Astrocyte (in vitro differentiated cells and primary cell): ENCODE results near the gene FOXN4. TPM values are rescaled to one million over a fixed set of nuclear protein-coding genes. Genes with fewer than 3 reads are reported as not detected.

Experiments used
- DNase-seq: peaks from one replicate; pipeline ENCODE4 v3.0.0-alpha.2; 2010; ENCODE audit warnings: low read depth
- FAIRE-seq: peaks from 2 replicates; lab custom pipeline; 2011; peaks lifted over from hg19 to GRCh38; lab: Jason Lieb, UNC
- H2AFZ ChIP-seq: 2 replicates; pipeline ENCODE4 v1.6.0; 2012; ENCODE audit warnings: low read depth, low read length, inconsistent platforms
- H3K27ac ChIP-seq: 2 replicates; pipeline ENCODE4 v1.5.1; 2011; ENCODE audit warnings: low read depth, low read length, inconsistent platforms
- H3K27me3 ChIP-seq: 2 replicates; pipeline ENCODE4 v1.6.0; 2011; ENCODE audit warnings: low read length, inconsistent platforms; ENCODE audit not compliant: insufficient read depth
- H3K36me3 ChIP-seq: 2 replicates; pipeline ENCODE4 v1.5.1; 2011; ENCODE audit warnings: low read length, inconsistent platforms; ENCODE audit not compliant: insufficient read depth
- H3K4me1 ChIP-seq: 2 replicates; pipeline ENCODE4 v1.5.1; 2011; ENCODE audit warnings: low read length, inconsistent platforms; ENCODE audit not compliant: insufficient read depth
- H3K4me2 ChIP-seq: 2 replicates; pipeline ENCODE4 v1.6.0; 2012; ENCODE audit warnings: low read length, inconsistent platforms
- H3K4me3 ChIP-seq: 2 replicates; pipeline ENCODE4 v1.5.1; 2011; ENCODE audit warnings: low read depth, mild to moderate bottlenecking, low read length, inconsistent platforms; ENCODE audit not compliant: insufficient read depth
- H3K79me2 ChIP-seq: 2 replicates; pipeline ENCODE4 v1.6.0; 2012; ENCODE audit warnings: mild to moderate bottlenecking, low read length, inconsistent platforms; ENCODE audit not compliant: insufficient read depth
- H3K9ac ChIP-seq: 2 replicates; pipeline ENCODE4 v1.6.0; 2012; ENCODE audit warnings: mild to moderate bottlenecking, low read length, inconsistent platforms
- H3K9me3 ChIP-seq: 2 replicates; pipeline ENCODE4 v1.5.1; 2012; ENCODE audit warnings: low read depth, mild to moderate bottlenecking, low read length, inconsistent platforms; ENCODE audit not compliant: insufficient read depth
- H4K20me1 ChIP-seq: 2 replicates; pipeline ENCODE4 v1.6.0; 2012; ENCODE audit warnings: low read length, inconsistent platforms; ENCODE audit not compliant: insufficient read depth
- H3K27ac Mint-ChIP-seq: one replicate; pipeline ENCODE4 v1.8.0; 2021; ENCODE audit warnings: mild to moderate bottlenecking, mixed read lengths; ENCODE audit not compliant: unreplicated experiment
- H3K27me3 Mint-ChIP-seq: one replicate; pipeline ENCODE4 v1.8.0; 2021; ENCODE audit warnings: low read depth, mixed read lengths; ENCODE audit not compliant: unreplicated experiment
- H3K36me3 Mint-ChIP-seq: one replicate; pipeline ENCODE4 v1.8.0; 2021; ENCODE audit warnings: low read depth, mixed read lengths; ENCODE audit not compliant: unreplicated experiment
- H3K4me1 Mint-ChIP-seq: one replicate; pipeline ENCODE4 v1.8.0; 2021; ENCODE audit warnings: low read depth, mixed read lengths; ENCODE audit not compliant: unreplicated experiment
- H3K4me3 Mint-ChIP-seq: one replicate; pipeline ENCODE4 v1.8.0; 2021; ENCODE audit warnings: mild to moderate bottlenecking, moderate library complexity, mixed read lengths; ENCODE audit not compliant: unreplicated experiment
- H3K9me3 Mint-ChIP-seq: one replicate; pipeline ENCODE4 v1.8.0; 2021; ENCODE audit warnings: mild to moderate bottlenecking, mixed read lengths; ENCODE audit not compliant: unreplicated experiment
- EZH2 ChIP-seq: IDR thresholded peaks from 2 replicates; pipeline ENCODE4 v1.6.1; 2012; ENCODE audit warnings: mild to moderate bottlenecking, low read length, inconsistent platforms; ENCODE audit not compliant: insufficient read depth
- total RNA-seq: library from RNA; stranded (reverse); gene quantifications from 2 replicates; pipeline ENCODE4 v1.2.1, GENCODE V29; 2021
- TF ChIP-seq, protein P1 (sequence below): IDR thresholded peaks from 2 replicates; pipeline ENCODE4 v1.5.1; 2011; ENCODE audit warnings: low read depth, mild to moderate bottlenecking, inconsistent platforms, low read length, moderate library complexity; ENCODE audit not compliant: insufficient read depth

Gene FOXN4
- total RNA-seq, 1 donor from 2014 or later, result not detected

- TF ChIP-seq EZH2, result no peak
- TF ChIP-seq, protein P1, sequence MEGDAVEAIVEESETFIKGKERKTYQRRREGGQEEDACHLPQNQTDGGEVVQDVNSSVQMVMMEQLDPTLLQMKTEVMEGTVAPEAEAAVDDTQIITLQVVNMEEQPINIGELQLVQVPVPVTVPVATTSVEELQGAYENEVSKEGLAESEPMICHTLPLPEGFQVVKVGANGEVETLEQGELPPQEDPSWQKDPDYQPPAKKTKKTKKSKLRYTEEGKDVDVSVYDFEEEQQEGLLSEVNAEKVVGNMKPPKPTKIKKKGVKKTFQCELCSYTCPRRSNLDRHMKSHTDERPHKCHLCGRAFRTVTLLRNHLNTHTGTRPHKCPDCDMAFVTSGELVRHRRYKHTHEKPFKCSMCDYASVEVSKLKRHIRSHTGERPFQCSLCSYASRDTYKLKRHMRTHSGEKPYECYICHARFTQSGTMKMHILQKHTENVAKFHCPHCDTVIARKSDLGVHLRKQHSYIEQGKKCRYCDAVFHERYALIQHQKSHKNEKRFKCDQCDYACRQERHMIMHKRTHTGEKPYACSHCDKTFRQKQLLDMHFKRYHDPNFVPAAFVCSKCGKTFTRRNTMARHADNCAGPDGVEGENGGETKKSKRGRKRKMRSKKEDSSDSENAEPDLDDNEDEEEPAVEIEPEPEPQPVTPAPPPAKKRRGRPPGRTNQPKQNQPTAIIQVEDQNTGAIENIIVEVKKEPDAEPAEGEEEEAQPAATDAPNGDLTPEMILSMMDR, result no peak
- Histone ChIP-seq H3K79me2 (no peaks in the 10 kb centered on the region), H4K20me1 (no peaks in the 10 kb centered on the region), H3K27ac (no peak overlapping the region), H3K9ac (no peak overlapping the region), H3K27me3 (no peaks in the 10 kb centered on the region), H3K4me1 (no peaks in the 10 kb centered on the region), H3K4me3 (no peak overlapping the region), H2AFZ (no peak overlapping the region), H3K4me2 (no peak overlapping the region), H3K36me3 (no peaks in the 10 kb centered on the region), H3K9me3 (no peaks in the 10 kb centered on the region)
- Mint-ChIP-seq H3K36me3 (no peaks in the 10 kb centered on the region), H3K27ac (no peak overlapping the region), H3K27me3 (peaks cover 12% of the 10 kb centered on the region), H3K9me3 (no peaks in the 10 kb centered on the region), H3K4me3 (no peak overlapping the region), H3K4me1 (no peaks in the 10 kb centered on the region)
- FAIRE-seq (no peak), DNase-seq (no peak)
Observed at GRCh38 chr12:109232731-109233130, 76.4 kb downstream of the FOXN4 start.

- Histone ChIP-seq H3K4me1 (no peaks in the 10 kb centered on the region), H3K79me2 (no peaks in the 10 kb centered on the region), H3K9me3 (no peaks in the 10 kb centered on the region), H3K9ac (no peak overlapping the region), H3K36me3 (no peaks in the 10 kb centered on the region), H3K4me2 (no peak overlapping the region), H3K4me3 (no peak overlapping the region), H3K27ac (no peak overlapping the region), H3K27me3 (no peaks in the 10 kb centered on the region), H4K20me1 (no peaks in the 10 kb centered on the region), H2AFZ (no peak overlapping the region)
- Mint-ChIP-seq H3K27ac (no peak overlapping the region), H3K4me1 (no peaks in the 10 kb centered on the region), H3K27me3 (peaks cover 7% of the 10 kb centered on the region), H3K4me3 (no peak overlapping the region), H3K36me3 (no peaks in the 10 kb centered on the region), H3K9me3 (no peaks in the 10 kb centered on the region)
- FAIRE-seq (no peak), DNase-seq (no peak)
- TF ChIP-seq, protein P1, result no peak
- TF ChIP-seq EZH2, result no peak
Observed at GRCh38 chr12:109230193-109230592, 78.9 kb downstream of the FOXN4 start.

GRCh38 chr12:109228664-109229063, 80.4 kb downstream of the FOXN4 start:
- Histone ChIP-seq H3K36me3 (no peaks in the 10 kb centered on the region), H3K27ac (no peak overlapping the region), H3K27me3 (no peaks in the 10 kb centered on the region), H2AFZ (no peak overlapping the region), H3K79me2 (no peaks in the 10 kb centered on the region), H3K9me3 (no peaks in the 10 kb centered on the region), H3K9ac (no peak overlapping the region), H3K4me3 (no peak overlapping the region), H4K20me1 (no peaks in the 10 kb centered on the region), H3K4me1 (no peaks in the 10 kb centered on the region), H3K4me2 (no peak overlapping the region)
- Mint-ChIP-seq H3K4me3 (no peak overlapping the region), H3K27ac (no peak overlapping the region), H3K27me3 (peaks cover 5% of the 10 kb centered on the region), H3K4me1 (no peaks in the 10 kb centered on the region), H3K9me3 (no peaks in the 10 kb centered on the region), H3K36me3 (no peaks in the 10 kb centered on the region)
- TF ChIP-seq EZH2, result no peak
- TF ChIP-seq, protein P1, result no peak
- FAIRE-seq (no peak), DNase-seq (no peak)
